Upper lobe of right lung (tissue), 1 donor: ENCODE results near the gene SF3A2. TPM values are rescaled to one million over a fixed set of nuclear protein-coding genes. Genes with fewer than 3 reads are reported as not detected.

Experiments
- ATAC-seq: fragments of 200-7000 bp; cut with Tn5 transposase; one replicate; pipeline ENCODE4 v1.9.1; 2020; ENCODE audit warnings: mild to moderate bottlenecking, moderate library complexity
- DNase-seq: peaks from one replicate; pipeline ENCODE4 v3.0.0-alpha.2; 2020
- H3K27ac ChIP-seq: fragments of 200-600 bp; one replicate; pipeline ENCODE4 v1.8.0; 2022
- H3K27me3 ChIP-seq: fragments of 200-600 bp; one replicate; pipeline ENCODE4 v1.8.0; 2022; ENCODE audit warnings: mild to moderate bottlenecking
- H3K36me3 ChIP-seq: fragments of 200-600 bp; one replicate; pipeline ENCODE4 v1.8.0; 2022
- H3K4me1 ChIP-seq: fragments of 200-600 bp; one replicate; pipeline ENCODE4 v1.8.0; 2022
- H3K4me3 ChIP-seq: fragments of 200-600 bp; one replicate; pipeline ENCODE4 v1.8.0; 2022; ENCODE audit warnings: mild to moderate bottlenecking
- H3K9me3 ChIP-seq: fragments of 200-600 bp; one replicate; pipeline ENCODE4 v1.8.0; 2022
- CTCF ChIP-seq: fragments of 200-600 bp; IDR thresholded peaks from one replicate; pipeline ENCODE4 v1.8.0; 2022; ENCODE audit warnings: antibody characterized with exemption
- intact Hi-C: fragments of 100-400 bp; cut with DNase I; formaldehyde crosslinking; loops from one replicate; pipeline ENCODE4 v1.11.0; 2022
- total RNA-seq: library from RNA; stranded (reverse); fragmentation: NEBNext Ultra II Directional; extraction: Animal tissue kit (Norgen Biotek cat#: 25700); gene quantifications from one replicate; pipeline ENCODE4 v1.2.1, GENCODE V29; 2021
- donor health status: DM: no; HTN: yes; CAD: no; lungs with severe emphysema.

Gene SF3A2
- total RNA-seq, 1 donor from 2014 or later = 67.1 TPM

GRCh38 chr19:2270157-2270422 is 33.5 kb downstream of the SF3A2 start:
- H3K27ac ChIP-seq = peak overlapping the region; percentile 98
- no peaks in the 10 kb centered on the region for H3K9me3 ChIP-seq
- intact Hi-C loops = loop anchor here (5.0 kb wide), 1 partner anchor 33 kb away; the partner anchor contains the start of genes PLEKHJ1 and SF3A2
- ATAC-seq (peak; percentile 2), DNase-seq (peak; percentile 84)
- H3K27me3 ChIP-seq = no peaks in the 10 kb centered on the region
- peak overlapping the region; percentile 100 for H3K4me3 ChIP-seq
- H3K4me1 ChIP-seq = peaks cover 60% of the 10 kb centered on the region
- TF ChIP-seq CTCF = no peak
- H3K36me3 ChIP-seq = peaks cover 25% of the 10 kb centered on the region

- intact Hi-C loops = loop anchor here (5.0 kb wide), 1 partner anchor 33 kb away; the partner anchor contains the start of genes PLEKHJ1 and SF3A2
- Histone ChIP-seq H3K27me3 (no peaks in the 10 kb centered on the region), H3K4me1 (peaks cover 65% of the 10 kb centered on the region), H3K36me3 (peaks cover 25% of the 10 kb centered on the region), H3K4me3 (peak overlapping the region; percentile 100), H3K9me3 (no peaks in the 10 kb centered on the region), H3K27ac (peak overlapping the region; percentile 98)
- ATAC-seq = peak; percentile 57
- TF ChIP-seq CTCF = no peak
- DNase-seq = peak; percentile 95
These were observed 34.0 kb downstream of the SF3A2 start for GRCh38 chr19:2270423-2271233.

GRCh38 chr19:2271234-2272103 is 34.8 kb downstream of the SF3A2 start:
- H3K4me3 ChIP-seq = peak overlapping the region; percentile 100
- no peaks in the 10 kb centered on the region for H3K9me3 ChIP-seq
- intact Hi-C loops = loop anchor here (5.0 kb wide), 1 partner anchor 34 kb away; the partner anchor contains the start of genes PLEKHJ1 and SF3A2
- H3K36me3 ChIP-seq = peaks cover 25% of the 10 kb centered on the region
- TF ChIP-seq CTCF = no peak
- ATAC-seq = no peak
- DNase-seq = peak; percentile 67
- H3K27me3 ChIP-seq = no peaks in the 10 kb centered on the region
- peaks cover 59% of the 10 kb centered on the region for H3K4me1 ChIP-seq
- H3K27ac ChIP-seq = peak overlapping the region; percentile 98

- Histone ChIP-seq H3K4me3 (peak overlapping the region; percentile 36), H3K27ac (peak overlapping the region; percentile 72), H3K27me3 (no peaks in the 10 kb centered on the region), H3K4me1 (peaks cover 44% of the 10 kb centered on the region), H3K9me3 (no peaks in the 10 kb centered on the region), H3K36me3 (peaks cover 25% of the 10 kb centered on the region)
- ATAC-seq (peak; percentile 43), DNase-seq (peak; percentile 89)
- intact Hi-C loops = loop anchor here (5.0 kb wide), 1 partner anchor 36 kb away; the partner anchor contains the start of genes PLEKHJ1 and SF3A2
- peak; percentile 96 for TF ChIP-seq CTCF
These were observed 36.9 kb downstream of the SF3A2 start for GRCh38 chr19:2273356-2274184.

- no peak for TF ChIP-seq CTCF
- H3K27me3 ChIP-seq = no peaks in the 10 kb centered on the region
- no peaks in the 10 kb centered on the region for H3K9me3 ChIP-seq
- ATAC-seq (no peak), DNase-seq (no peak)
- H3K4me1 ChIP-seq = peaks cover 42% of the 10 kb centered on the region
- H3K36me3 ChIP-seq = peaks cover 25% of the 10 kb centered on the region
- peak overlapping the region; percentile 72 for H3K27ac ChIP-seq
- H3K4me3 ChIP-seq = peak overlapping the region; percentile 36
- intact Hi-C loops = loop anchor here (5.0 kb wide), 1 partner anchor 37 kb away; the partner anchor contains the start of genes PLEKHJ1 and SF3A2
These were observed 37.6 kb downstream of the SF3A2 start for GRCh38 chr19:2274185-2274711.
